Lung (tissue), 12 donors: ENCODE measurements around the gene SPAG6. TPM values are rescaled to one million over a fixed set of nuclear protein-coding genes. Genes with fewer than 3 reads are reported as not detected.

Source experiments
- ATAC-seq: fragments of 200-7000 bp; cut with Tn5 transposase; one replicate; pipeline ENCODE4 v1.9.1; 2020; ENCODE audit warnings: moderate number of reproducible peaks; ENCODE audit not compliant: insufficient read depth, low FRiP score
- DNase-seq, 3 donors: peaks; one replicate each; pipeline ENCODE4 v3.0.0-alpha.2; 2013 to 2017
- H3K27ac ChIP-seq, 2 donors: one replicate each; pipeline ENCODE4 v1.5.1; 2013; ENCODE audit warnings: mild to moderate bottlenecking in 2 of 2, moderate library complexity in 2 of 2, control low read depth in 1 of 2, inconsistent platforms in 1 of 2, low read depth in 1 of 2, low read length in 1 of 2
- H3K27me3 ChIP-seq, 3 donors: one replicate each; pipeline ENCODE4 v1.5.1; 2013; ENCODE audit warnings: low read length in 2 of 3; ENCODE audit not compliant: control insufficient read depth in 3 of 3, insufficient read depth in 3 of 3
- H3K36me3 ChIP-seq, 4 donors: one replicate each; pipeline ENCODE4 v1.5.1; 2013; ENCODE audit warnings: low read length in 4 of 4, mild to moderate bottlenecking in 1 of 4, moderate library complexity in 1 of 4; ENCODE audit not compliant: control insufficient read depth in 4 of 4, insufficient read depth in 4 of 4
- H3K4me1 ChIP-seq, 5 donors: one replicate each; pipeline ENCODE4 v1.5.1; 2013; ENCODE audit warnings: low read length in 5 of 5, mild to moderate bottlenecking in 2 of 5, moderate library complexity in 1 of 5; ENCODE audit not compliant: control insufficient read depth in 5 of 5, insufficient read depth in 5 of 5
- H3K4me3 ChIP-seq: one replicate; pipeline ENCODE4 v1.5.1; 2013; ENCODE audit warnings: mild to moderate bottlenecking, control low read depth, moderate library complexity
- H3K9ac ChIP-seq, 2 donors: one replicate each; pipeline ENCODE4 v1.5.1; 2013; ENCODE audit warnings: low read length in 2 of 2, control low read depth in 1 of 2; ENCODE audit not compliant: insufficient read depth in 1 of 2
- H3K9me3 ChIP-seq, 4 donors: one replicate each; pipeline ENCODE4 v1.5.1; 2013; ENCODE audit warnings: low read length in 3 of 4, mild to moderate bottlenecking in 1 of 4, moderate library complexity in 1 of 4; ENCODE audit not compliant: control insufficient read depth in 4 of 4, insufficient read depth in 3 of 4
- WGBS, 2 donors: extraction: QIAGEN DNeasy Blood & Tissue Kit; methylation state at CpG; one replicate each; pipeline ENCODE4 v1.1.7; 2013; 5-methylcytosine and 5-hydroxymethylcytosine counted together
- polyA plus RNA-seq, 2 donors: library from polyadenylated mRNA; stranded (reverse); fragments of 200-250 nt; gene quantifications; one replicate each; pipeline ENCODE4 v1.2.1, GENCODE V29; 2013
- total RNA-seq, 2 donors: library from RNA; depleted of rRNA in 1 of 2; stranded (reverse); fragments of >200 nt in 1 of 2; gene quantifications; one replicate each; pipeline ENCODE4 v1.2.1, GENCODE V29; 2014 to 2021
- TF ChIP-seq, protein P1 (sequence below): IDR thresholded peaks from 2 replicates; pipeline ENCODE4 v1.5.1; 2012; ENCODE audit warnings: mild to moderate bottlenecking; ENCODE audit errors: control extremely low read depth, extremely low read depth
- donor health status: control.
- donor health status: control.
- donor health status: Bipolar disorder and iron deficiency.
- donor health status: healthy.
- donor health status: DM: yes; HTN: yes; CAD: no.

Gene SPAG6
- total and polyA plus RNA-seq, 4 donors: 12.2 to 40.1 (median 23.6) TPM

DNA sequence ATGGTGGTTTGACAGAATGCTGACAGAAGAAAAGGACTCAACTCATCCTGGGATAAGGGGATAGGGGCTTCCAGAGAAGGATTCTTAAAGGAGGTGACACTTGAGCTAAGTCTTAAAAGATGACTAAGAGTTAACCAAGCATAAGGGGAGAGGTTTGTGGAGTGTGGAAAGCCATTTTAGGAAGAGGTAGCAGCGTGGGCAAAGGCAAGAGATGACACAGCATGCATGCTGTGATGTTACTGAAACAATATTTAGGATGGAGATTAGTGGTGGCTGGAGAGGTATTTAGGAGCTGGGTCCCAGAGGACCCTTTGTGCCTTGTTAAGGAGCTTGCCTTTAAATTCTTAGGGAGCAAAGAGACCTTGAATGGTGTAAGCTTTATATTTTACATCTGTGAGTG, 65.1 kb downstream of the SPAG6 start:
- H3K4me3 ChIP-seq: no peak overlapping the region
- DNase-seq (no peak), ATAC-seq (no peak)
- no peaks in the 10 kb centered on the region for H3K36me3 ChIP-seq
- H3K9me3 ChIP-seq: no peaks in the 10 kb centered on the region
- H3K27ac ChIP-seq: no peak overlapping the region
- H3K9ac ChIP-seq: no peak overlapping the region
- H3K27me3 ChIP-seq: no peaks in the 10 kb centered on the region
- TF ChIP-seq, protein P1, sequence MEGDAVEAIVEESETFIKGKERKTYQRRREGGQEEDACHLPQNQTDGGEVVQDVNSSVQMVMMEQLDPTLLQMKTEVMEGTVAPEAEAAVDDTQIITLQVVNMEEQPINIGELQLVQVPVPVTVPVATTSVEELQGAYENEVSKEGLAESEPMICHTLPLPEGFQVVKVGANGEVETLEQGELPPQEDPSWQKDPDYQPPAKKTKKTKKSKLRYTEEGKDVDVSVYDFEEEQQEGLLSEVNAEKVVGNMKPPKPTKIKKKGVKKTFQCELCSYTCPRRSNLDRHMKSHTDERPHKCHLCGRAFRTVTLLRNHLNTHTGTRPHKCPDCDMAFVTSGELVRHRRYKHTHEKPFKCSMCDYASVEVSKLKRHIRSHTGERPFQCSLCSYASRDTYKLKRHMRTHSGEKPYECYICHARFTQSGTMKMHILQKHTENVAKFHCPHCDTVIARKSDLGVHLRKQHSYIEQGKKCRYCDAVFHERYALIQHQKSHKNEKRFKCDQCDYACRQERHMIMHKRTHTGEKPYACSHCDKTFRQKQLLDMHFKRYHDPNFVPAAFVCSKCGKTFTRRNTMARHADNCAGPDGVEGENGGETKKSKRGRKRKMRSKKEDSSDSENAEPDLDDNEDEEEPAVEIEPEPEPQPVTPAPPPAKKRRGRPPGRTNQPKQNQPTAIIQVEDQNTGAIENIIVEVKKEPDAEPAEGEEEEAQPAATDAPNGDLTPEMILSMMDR: no peak
- H3K4me1 ChIP-seq: no peaks in the 10 kb centered on the region
- WGBS, 2 donors: 31 to 57% methylated on average over 1 of the region's 1 CpG

DNA sequence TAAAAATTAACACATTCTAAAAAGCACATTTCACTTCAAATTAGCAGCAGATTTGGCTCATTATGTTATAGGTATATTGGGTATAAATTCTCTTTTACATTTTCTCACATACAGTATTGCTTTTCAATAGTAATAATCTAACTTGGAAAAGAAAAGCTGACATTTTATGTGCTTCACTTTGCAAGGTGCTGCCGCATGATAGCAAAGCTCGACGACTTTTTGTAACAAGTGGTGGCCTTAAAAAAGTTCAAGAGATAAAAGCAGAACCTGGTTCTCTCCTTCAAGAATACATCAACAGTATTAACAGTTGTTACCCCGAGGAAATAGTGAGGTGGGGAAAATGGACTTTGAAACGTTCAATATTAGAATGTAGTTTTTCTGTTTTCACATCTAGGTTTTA, 65.5 kb downstream of the SPAG6 start:
- H3K4me3 ChIP-seq: no peak overlapping the region
- TF ChIP-seq, protein P1: no peak
- 83 to 90% methylated on average over 5 of the region's 5 CpGs for WGBS, 2 donors
- no peaks in the 10 kb centered on the region for H3K36me3 ChIP-seq
- no peak overlapping the region for H3K9ac ChIP-seq
- no peaks in the 10 kb centered on the region for H3K4me1 ChIP-seq
- ATAC-seq (no peak), DNase-seq (no peak)
- H3K27ac ChIP-seq: no peak overlapping the region
- H3K27me3 ChIP-seq: no peaks in the 10 kb centered on the region
- no peaks in the 10 kb centered on the region for H3K9me3 ChIP-seq

DNA sequence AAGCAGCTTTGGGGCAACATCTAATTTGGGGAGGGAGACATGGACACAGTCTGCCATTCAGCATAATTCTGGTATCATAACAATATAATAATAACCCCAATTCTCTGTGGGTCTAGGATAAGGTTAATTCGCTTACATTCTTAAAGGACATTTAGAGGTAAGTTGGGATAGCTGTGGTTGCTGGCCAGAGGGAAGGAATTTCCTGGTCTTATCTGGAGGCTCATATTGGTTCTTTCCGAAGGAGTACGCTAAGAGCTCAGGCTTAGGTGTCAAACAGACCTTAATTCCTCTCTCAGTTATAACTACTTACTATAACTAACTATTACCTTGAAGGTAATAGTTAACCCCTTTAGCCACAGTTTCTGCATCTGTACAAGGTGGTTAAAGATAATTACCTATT, 68.8 kb downstream of the SPAG6 start:
- 94 to 96% methylated on average over 3 of the region's 3 CpGs for WGBS, 2 donors
- H3K9me3 ChIP-seq: no peaks in the 10 kb centered on the region
- ATAC-seq (no peak), DNase-seq (no peak)
- no peaks in the 10 kb centered on the region for H3K36me3 ChIP-seq
- H3K4me3 ChIP-seq: no peak overlapping the region
- H3K9ac ChIP-seq: no peak overlapping the region
- TF ChIP-seq, protein P1: no peak
- no peak overlapping the region for H3K27ac ChIP-seq
- no peaks in the 10 kb centered on the region for H3K27me3 ChIP-seq
- no peaks in the 10 kb centered on the region for H3K4me1 ChIP-seq

DNA sequence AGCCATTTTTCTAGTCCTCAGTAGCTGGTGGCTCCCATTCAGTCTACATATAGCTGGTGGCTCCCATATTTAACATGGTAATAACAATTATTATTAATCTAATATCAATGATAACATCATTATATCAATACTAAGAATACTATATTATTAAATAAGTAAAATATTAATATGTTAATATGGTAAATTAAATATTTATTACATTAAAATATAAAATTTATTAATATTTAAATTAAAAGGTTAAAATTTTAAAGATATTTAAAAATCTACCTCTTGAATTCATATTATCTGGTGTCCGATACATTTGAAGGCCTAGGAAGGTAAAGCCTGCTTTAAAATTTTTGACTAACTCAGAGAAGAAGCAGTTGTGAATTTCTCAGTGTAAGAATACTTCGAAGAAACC, 69.8 kb downstream of the SPAG6 start:
- Histone ChIP-seq H3K9me3 (no peaks in the 10 kb centered on the region), H3K27me3 (no peaks in the 10 kb centered on the region), H3K4me3 (no peak overlapping the region), H3K9ac (no peak overlapping the region), H3K27ac (no peak overlapping the region), H3K36me3 (no peaks in the 10 kb centered on the region), H3K4me1 (no peaks in the 10 kb centered on the region)
- no peak for DNase-seq
- TF ChIP-seq, protein P1: no peak
- 87 to 91% methylated on average over 2 of the region's 2 CpGs for WGBS, 2 donors
- no peak for ATAC-seq
